ENCODE data around the gene KCTD2.

DNA sequence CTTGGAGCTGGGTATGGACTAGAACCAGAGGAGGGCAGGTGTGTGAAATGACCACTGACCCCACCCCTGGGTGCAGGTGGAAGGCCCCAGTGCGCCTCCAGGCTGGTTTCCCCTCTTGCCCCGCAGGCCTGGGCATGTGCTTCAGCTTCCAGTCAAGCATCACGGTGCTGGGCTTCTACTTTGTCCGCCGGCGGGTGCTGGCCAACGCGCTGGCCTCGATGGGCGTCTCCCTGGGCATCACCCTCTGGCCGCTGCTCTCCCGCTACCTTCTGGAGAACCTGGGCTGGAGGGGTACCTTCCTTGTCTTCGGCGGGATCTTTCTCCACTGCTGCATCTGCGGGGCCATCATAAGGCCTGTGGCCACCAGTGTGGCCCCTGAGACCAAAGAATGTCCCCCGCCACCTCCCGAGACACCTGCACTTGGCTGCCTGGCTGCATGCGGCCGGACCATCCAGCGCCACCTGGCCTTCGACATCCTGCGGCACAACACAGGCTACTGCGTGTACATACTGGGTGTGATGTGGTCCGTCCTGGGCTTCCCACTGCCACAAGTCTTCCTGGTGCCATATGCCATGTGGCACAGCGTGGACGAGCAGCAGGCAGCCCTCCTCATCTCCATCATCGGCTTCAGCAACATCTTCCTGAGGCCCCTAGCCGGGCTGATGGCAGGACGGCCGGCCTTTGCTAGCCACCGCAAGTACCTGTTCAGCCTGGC, 53.0 kb downstream of the KCTD2 start:
- TF ChIP-seq, protein P1, sequence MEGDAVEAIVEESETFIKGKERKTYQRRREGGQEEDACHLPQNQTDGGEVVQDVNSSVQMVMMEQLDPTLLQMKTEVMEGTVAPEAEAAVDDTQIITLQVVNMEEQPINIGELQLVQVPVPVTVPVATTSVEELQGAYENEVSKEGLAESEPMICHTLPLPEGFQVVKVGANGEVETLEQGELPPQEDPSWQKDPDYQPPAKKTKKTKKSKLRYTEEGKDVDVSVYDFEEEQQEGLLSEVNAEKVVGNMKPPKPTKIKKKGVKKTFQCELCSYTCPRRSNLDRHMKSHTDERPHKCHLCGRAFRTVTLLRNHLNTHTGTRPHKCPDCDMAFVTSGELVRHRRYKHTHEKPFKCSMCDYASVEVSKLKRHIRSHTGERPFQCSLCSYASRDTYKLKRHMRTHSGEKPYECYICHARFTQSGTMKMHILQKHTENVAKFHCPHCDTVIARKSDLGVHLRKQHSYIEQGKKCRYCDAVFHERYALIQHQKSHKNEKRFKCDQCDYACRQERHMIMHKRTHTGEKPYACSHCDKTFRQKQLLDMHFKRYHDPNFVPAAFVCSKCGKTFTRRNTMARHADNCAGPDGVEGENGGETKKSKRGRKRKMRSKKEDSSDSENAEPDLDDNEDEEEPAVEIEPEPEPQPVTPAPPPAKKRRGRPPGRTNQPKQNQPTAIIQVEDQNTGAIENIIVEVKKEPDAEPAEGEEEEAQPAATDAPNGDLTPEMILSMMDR (IDR thresholded peaks at IDR 0.05; ENCODE audit: low read depth, low read length, poor library complexity, severe bottlenecking), result no peak
- no peak for TF ChIP-seq EZH2phosphoT487 (IDR thresholded peaks at IDR 0.05; ENCODE audit: borderline replicate concordance, low read length)

Measured in DOHH2 (cell line).